HAP-1 (cell line): Measurements from ENCODE around the gene CBX6.

Experiments
- DNase-seq, 2 experiments: peaks; one replicate each; pipeline ENCODE4 v3.0.0-alpha.2; 2016 to 2020; ENCODE audit warnings: low spot score in 2 of 2
- H3K27me3 ChIP-seq: fragments of 250-450 bp; sonication (Bioruptor Pico); 2 replicates; pipeline ENCODE4 v1.5.1; 2020; ENCODE audit warnings: low read depth, mild to moderate bottlenecking, moderate library complexity
- H3K36me3 ChIP-seq: fragments of 250-450 bp; sonication (Bioruptor Pico); replicated peaks from 2 replicates; pipeline ENCODE4 v1.5.1; 2020; ENCODE audit warnings: mild to moderate bottlenecking
- H3K4me1 ChIP-seq: fragments of 250-450 bp; sonication (Bioruptor Pico); 2 replicates; pipeline ENCODE4 v1.5.1; 2020; ENCODE audit warnings: mild to moderate bottlenecking
- H3K4me3 ChIP-seq: fragments of 250-450 bp; sonication (Bioruptor Pico); 2 replicates; pipeline ENCODE4 v1.5.1; 2020; ENCODE audit warnings: mild to moderate bottlenecking, moderate library complexity
- H3K9me3 ChIP-seq: fragments of 250-450 bp; sonication (Bioruptor Pico); 2 replicates; pipeline ENCODE4 v1.5.1; 2020; ENCODE audit warnings: mild to moderate bottlenecking, moderate library complexity
- in situ Hi-C: fragments of 300-500 bp; cut with MboI; formaldehyde crosslinking; loops from 3 replicates; pipeline ENCODE4 v1.14.3; 2020; ENCODE audit warnings: low sequenced_read_pairs, inconsistent platforms, mixed read lengths

The CBX6 gene

GRCh38 chr22:38882972-38883622 lies 11.1 kb upstream of the CBX6 start:
- in situ Hi-C loops, result no loop called here
- Histone ChIP-seq H3K4me1 (no peaks in the 10 kb centered on the region), H3K4me3 (no peak overlapping the region), H3K9me3 (no peaks in the 10 kb centered on the region), H3K27me3 (no peaks in the 10 kb centered on the region), H3K36me3 (no peaks in the 10 kb centered on the region)
- DNase-seq, result no peak

DNA sequence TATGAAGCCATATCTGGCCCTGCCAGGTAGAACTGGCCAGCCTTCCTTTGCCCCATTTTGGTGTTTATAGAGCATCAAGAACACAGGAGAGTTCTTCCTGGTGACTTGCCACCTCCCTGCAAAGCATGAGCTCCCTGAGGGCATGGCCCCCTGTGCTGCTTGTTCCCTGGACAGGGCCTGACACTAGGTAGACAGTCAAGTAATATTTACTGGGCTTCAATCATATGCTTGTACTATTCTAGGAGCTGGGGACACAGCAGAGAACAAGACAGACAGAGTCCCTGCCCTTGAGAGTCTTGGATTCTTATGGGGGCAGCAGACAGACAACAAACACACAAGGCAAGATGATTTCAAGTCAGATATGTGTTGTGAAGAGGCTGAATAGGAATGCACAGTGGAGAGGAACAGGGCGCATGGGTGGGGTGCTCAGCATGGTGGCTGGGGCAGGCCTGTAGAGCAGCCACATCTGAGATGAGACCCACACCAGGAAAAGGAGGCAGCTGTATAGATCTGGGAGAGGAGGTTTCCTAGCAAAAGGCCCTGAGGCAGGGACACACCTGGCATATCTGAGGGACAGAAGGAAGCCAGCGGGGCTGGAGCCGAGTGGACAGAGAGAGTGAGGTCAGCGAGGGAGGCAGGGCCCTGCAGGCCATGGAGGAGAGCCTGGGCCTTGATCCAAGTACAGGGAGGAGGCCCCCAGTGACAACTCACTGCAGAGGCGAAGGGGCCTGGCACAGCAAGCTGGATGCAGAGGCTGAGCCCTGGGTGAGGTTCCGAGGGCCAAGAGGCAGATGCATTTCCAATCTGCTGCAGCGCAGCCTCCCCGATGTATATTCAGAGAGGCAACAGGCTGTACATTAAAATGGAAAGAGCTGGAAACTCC lies 10.2 kb upstream of the CBX6 start:
- Histone ChIP-seq H3K4me1 (no peaks in the 10 kb centered on the region), H3K4me3 (no peak overlapping the region), H3K36me3 (no peaks in the 10 kb centered on the region), H3K9me3 (no peaks in the 10 kb centered on the region), H3K27me3 (no peaks in the 10 kb centered on the region)
- in situ Hi-C loops, result no loop called here
- DNase-seq, result no peak

DNA sequence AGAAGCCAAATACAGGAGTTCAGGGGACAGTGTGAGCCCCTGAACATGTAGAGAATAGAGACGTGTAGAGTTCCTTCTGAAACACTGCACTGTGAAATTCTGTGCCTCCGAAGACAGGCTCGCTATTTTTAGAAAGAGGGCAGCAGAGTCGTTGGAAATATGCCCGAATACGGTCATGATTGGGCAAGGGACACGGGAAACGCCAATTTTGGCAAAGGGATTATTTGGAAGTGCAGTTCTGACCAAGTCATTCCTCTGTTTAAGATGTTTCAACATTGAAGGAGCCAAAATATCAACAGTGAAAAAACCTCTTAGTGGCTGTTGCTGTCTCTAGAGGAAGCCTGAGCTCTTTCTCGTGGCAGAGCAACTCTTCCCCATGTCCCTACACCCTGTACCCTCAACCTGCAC lies 9.5 kb upstream of the CBX6 start:
- H3K27me3 ChIP-seq, result no peaks in the 10 kb centered on the region
- in situ Hi-C loops, result no loop called here
- no peak for DNase-seq
- no peak overlapping the region for H3K4me3 ChIP-seq
- H3K4me1 ChIP-seq, result no peaks in the 10 kb centered on the region
- no peaks in the 10 kb centered on the region for H3K36me3 ChIP-seq
- H3K9me3 ChIP-seq, result no peaks in the 10 kb centered on the region

GRCh38 chr22:38879961-38880360 lies 7.9 kb upstream of the CBX6 start:
- Histone ChIP-seq H3K4me3 (no peak overlapping the region), H3K4me1 (no peaks in the 10 kb centered on the region), H3K9me3 (no peaks in the 10 kb centered on the region), H3K27me3 (0 out of 2 replicates have a peak, but pooled peaks cover 3% of the 10 kb centered on the region), H3K36me3 (no peaks in the 10 kb centered on the region)
- DNase-seq, result no peak
- in situ Hi-C loops, result loop anchor here (10.0 kb wide), 1 partner anchor 125 kb away; no protein-coding TSS in a partner anchor

- Histone ChIP-seq H3K4me1 (no peaks in the 10 kb centered on the region), H3K27me3 (0 out of 2 replicates have a peak, but pooled peaks cover 3% of the 10 kb centered on the region), H3K4me3 (no peak overlapping the region), H3K9me3 (no peaks in the 10 kb centered on the region), H3K36me3 (no peaks in the 10 kb centered on the region)
- in situ Hi-C loops, result loop anchor here (10.0 kb wide), 1 partner anchor 126 kb away; no protein-coding TSS in a partner anchor
- DNase-seq, result no peak
Observed at GRCh38 chr22:38879108-38879729, 7.2 kb upstream of the CBX6 start.

DNA sequence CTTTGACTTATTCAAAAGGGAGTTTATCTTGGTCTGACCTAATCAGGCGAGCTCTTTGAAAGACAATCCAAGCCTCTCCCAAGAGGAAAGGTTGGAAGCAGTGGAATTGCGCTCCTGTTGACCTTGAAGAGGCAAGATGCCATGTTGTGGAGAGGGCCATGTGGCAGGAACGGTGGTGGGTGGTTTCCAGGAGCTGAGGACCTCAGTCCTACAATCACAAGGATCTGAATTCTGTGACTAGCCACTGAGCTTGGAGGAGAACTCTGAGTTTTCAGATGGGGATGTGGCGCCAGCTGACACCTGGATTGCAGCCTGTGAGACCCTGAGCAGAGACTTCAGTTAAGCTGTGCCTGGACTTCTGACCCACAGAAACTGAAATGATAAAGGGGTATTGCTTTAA lies 6.0 kb upstream of the CBX6 start:
- Histone ChIP-seq H3K27me3 (0 out of 2 replicates have a peak, but pooled peaks cover 3% of the 10 kb centered on the region), H3K4me3 (no peak overlapping the region), H3K36me3 (no peaks in the 10 kb centered on the region), H3K9me3 (no peaks in the 10 kb centered on the region), H3K4me1 (peaks cover 4% of the 10 kb centered on the region)
- no peak for DNase-seq
- in situ Hi-C loops, result loop anchor here (10.0 kb wide), 1 partner anchor 127 kb away; no protein-coding TSS in a partner anchor

- in situ Hi-C loops, result loop anchor here (10.0 kb wide), 1 partner anchor 130 kb away; no protein-coding TSS in a partner anchor
- Histone ChIP-seq H3K27me3 (0 out of 2 replicates have a peak, but pooled peaks cover 3% of the 10 kb centered on the region), H3K36me3 (peaks cover 5% of the 10 kb centered on the region), H3K9me3 (no peaks in the 10 kb centered on the region), H3K4me3 (no peak overlapping the region), H3K4me1 (peaks cover 9% of the 10 kb centered on the region)
- no peak for DNase-seq
Observed at GRCh38 chr22:38874529-38875222, 2.7 kb upstream of the CBX6 start.

DNA sequence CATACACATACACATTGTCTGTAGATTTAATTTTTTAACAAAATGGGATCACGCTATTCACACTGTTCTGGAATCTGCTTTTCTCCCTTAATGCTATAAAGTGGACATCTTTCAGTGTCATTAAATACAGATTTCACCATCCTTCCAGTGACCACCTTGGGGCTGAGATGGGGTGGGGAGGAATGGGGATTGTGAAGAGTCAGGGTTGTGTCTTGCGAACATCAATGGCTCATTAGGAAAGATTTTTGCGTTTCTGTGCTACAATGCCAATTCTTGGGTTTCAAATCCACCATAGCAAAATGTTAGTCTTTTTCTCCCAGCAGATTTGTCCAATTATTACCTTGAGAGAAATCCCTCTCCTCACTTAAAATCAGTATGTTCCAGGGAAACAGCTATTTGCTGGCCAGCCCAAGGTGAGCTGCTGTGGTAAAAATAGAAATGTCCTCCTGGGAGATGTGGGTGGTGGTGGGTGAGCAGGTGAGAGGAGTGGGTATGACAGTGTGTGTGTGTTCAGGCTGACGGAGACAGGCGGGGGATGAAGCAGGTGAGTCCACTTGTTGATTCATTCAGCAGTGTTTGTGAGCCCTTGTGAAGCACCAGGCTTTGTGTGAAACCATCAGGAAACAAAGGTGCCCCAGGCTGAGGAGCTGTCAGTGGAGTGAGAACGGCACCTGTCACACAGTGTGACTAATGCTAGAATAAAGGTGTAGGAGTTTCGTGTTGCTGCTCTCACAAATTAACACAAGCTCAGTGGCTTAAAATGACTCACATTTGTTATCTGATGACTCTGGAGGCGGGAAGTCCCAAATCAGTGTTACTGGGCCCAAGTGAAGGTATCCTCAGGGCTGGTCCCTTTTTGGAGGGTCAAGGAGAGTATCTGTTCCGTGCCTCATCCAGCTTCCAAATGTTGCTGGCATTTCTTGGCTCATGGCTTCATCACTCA lies 1.7 kb upstream of the CBX6 start:
- Histone ChIP-seq H3K36me3 (peaks cover 14% of the 10 kb centered on the region), H3K27me3 (0 out of 2 replicates have a peak, but pooled peaks cover 3% of the 10 kb centered on the region), H3K4me1 (peaks cover 9% of the 10 kb centered on the region), H3K9me3 (no peaks in the 10 kb centered on the region), H3K4me3 (peak overlapping the region; percentile 69)
- no peak for DNase-seq
- in situ Hi-C loops, result loop anchor here (10.0 kb wide), 1 partner anchor 131 kb away; no protein-coding TSS in a partner anchor

DNA sequence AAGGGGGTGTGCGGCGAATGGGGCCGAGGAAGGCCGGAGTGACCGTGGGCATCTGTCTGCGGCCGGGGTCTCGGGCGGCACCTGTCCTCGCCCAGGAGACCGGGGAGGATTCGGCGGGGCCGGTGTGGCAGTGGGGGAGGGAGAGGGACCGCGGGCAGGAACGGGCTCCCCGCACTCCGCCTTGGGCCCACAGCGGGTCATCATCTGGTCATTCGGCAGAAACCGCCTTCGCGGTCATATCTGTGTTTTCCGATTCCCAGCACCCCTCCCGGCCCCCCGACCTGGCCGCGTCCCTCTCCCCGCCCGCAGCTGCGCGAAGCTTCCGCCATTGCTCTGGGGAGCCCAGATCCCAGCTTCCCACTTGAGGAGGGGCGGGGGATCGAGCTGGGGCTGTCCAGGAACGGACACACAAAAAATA lies 824 bp upstream of the CBX6 start:
- Histone ChIP-seq H3K36me3 (peaks cover 23% of the 10 kb centered on the region), H3K27me3 (0 out of 2 replicates have a peak, but pooled peaks cover 3% of the 10 kb centered on the region), H3K4me3 (peak overlapping the region; percentile 69), H3K4me1 (peaks cover 9% of the 10 kb centered on the region), H3K9me3 (no peaks in the 10 kb centered on the region)
- in situ Hi-C loops, result loop anchor here (10.0 kb wide), 1 partner anchor 132 kb away; no protein-coding TSS in a partner anchor
- peak in 1 of 2 experiments; percentile 72 for DNase-seq

DNA sequence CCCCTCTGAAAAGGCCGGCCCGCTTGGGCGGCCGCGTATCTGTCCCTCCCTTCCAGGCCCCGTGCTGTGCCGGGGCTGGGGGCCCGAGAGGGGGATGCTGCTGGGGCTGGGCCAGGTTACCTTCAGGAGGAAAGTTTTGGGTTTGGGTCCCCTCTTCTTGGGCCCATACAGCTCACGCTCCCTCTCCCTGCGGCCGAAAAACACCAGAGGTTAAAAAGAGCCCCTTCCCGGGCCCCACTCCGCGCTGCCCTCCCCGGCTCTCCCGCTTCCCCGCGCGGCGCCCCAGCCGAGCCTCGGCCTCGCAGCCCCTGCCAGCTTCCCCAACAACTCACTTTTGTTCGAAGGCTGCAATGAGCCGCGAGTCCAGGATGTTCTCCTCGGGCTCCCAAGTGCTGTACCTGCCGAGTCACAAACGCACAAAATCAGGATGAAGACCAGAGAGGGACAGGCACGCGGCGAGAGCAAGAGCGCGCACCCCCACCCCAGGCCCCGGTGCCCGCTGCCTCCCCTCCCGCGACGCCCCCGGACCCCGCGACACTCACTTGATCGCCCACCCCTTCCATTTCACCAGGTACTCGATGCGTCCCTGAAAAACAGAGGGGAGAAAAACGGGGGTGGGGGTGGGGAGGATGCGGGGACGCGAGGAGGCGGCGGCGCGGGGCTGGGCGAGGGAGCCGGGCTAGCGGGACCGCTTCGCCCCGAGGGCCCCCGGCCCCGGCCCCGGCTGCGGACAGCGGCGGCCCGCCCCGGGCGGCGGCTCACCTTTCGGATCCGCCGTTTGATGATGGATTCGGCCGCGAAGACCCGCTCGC lies 450 bp downstream of the CBX6 start:
- Histone ChIP-seq H3K27me3 (0 out of 2 replicates have a peak, but pooled peaks cover 3% of the 10 kb centered on the region), H3K9me3 (no peaks in the 10 kb centered on the region), H3K4me1 (peaks cover 9% of the 10 kb centered on the region), H3K4me3 (peak overlapping the region; percentile 69), H3K36me3 (peaks cover 35% of the 10 kb centered on the region)
- in situ Hi-C loops, result loop anchor here (10.0 kb wide), 1 partner anchor 133 kb away; no protein-coding TSS in a partner anchor
- no peak for DNase-seq

DNA sequence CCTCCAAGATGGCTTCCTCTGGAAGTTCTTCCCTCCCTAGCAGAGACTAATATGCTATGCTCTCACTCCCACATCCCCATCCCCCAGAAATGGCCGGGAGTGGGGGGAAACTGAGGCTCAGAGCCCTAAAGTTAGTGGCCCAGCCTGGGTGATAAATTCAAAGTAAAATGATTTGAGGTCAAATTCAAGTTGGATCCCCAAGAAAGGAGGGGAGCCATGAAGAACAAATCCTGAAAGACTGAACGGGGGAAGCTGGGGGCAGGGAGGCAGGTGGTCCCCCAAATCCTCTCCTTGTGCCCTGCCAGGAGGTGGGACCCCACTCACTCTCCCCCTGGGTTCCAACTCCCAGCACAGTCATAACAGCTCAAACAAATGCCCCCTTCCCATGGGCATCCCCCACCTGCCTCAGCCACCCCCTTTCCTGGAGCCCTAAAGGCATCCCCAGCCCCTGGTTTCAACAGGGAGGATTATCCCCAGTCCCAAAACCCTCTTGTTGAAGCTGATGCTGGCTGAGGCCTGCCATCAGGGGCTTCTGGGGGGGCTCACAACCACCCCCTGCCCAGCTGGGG lies 1.1 kb downstream of the CBX6 start:
- Histone ChIP-seq H3K27me3 (0 out of 2 replicates have a peak, but pooled peaks cover 3% of the 10 kb centered on the region), H3K4me1 (peaks cover 9% of the 10 kb centered on the region), H3K4me3 (peak overlapping the region; percentile 69), H3K36me3 (peaks cover 40% of the 10 kb centered on the region), H3K9me3 (no peaks in the 10 kb centered on the region)
- DNase-seq, result no peak
- in situ Hi-C loops, result loop anchor here (10.0 kb wide), 1 partner anchor 134 kb away; no protein-coding TSS in a partner anchor
